Activated naive CD4-positive, alpha-beta T cell treated with anti-CD3 and anti-CD28 coated beads, Interleukin-2, amount 10 ng/mL, durations not matched to agents 7 days and 5 days (primary cell): ENCODE measurements around the gene SLC44A5.
"Not testable (repeated sequence)": the region's sequence is repeated elsewhere in the genome, so short reads cannot be mapped to it uniquely, and the experiment has no call there.

Source experiments
- CTCF ChIA-PET: fragments of 350-600 bp; sonication (Branson Sonifier 250); formaldehyde crosslinking; loops from one replicate; lab custom pipeline; 2021; ENCODE audit warnings: antibody characterized with exemption; lab: Charles Lee
- DNase-seq: peaks from one replicate; pipeline ENCODE4 v3.0.0-alpha.2; 2020
- H3K27ac Mint-ChIP-seq: one replicate; pipeline ENCODE4 v1.8.0; 2021; ENCODE audit warnings: mild to moderate bottlenecking, moderate library complexity, mixed read lengths
- H3K27me3 Mint-ChIP-seq: one replicate; pipeline ENCODE4 v1.8.0; 2021; ENCODE audit warnings: mild to moderate bottlenecking, mixed read lengths
- H3K36me3 Mint-ChIP-seq: one replicate; pipeline ENCODE4 v1.8.0; 2021; ENCODE audit warnings: mixed read lengths
- H3K4me1 Mint-ChIP-seq: one replicate; pipeline ENCODE4 v1.8.0; 2021; ENCODE audit warnings: mixed read lengths
- H3K4me3 Mint-ChIP-seq: one replicate; pipeline ENCODE4 v1.8.0; 2021; ENCODE audit warnings: mild to moderate bottlenecking, moderate library complexity, mixed read lengths
- H3K9me3 Mint-ChIP-seq: one replicate; pipeline ENCODE4 v1.8.0; 2021; ENCODE audit warnings: mixed read lengths

Gene SLC44A5

GRCh38 chr1:75375476-75376447 is 235.2 kb downstream of the SLC44A5 start:
- H3K36me3 Mint-ChIP-seq, CTCF ChIA-PET, H3K9me3 Mint-ChIP-seq, H3K27me3 Mint-ChIP-seq, DNase-seq: not testable (repeated sequence)
- peak overlapping the region; percentile 93 for H3K4me3 Mint-ChIP-seq
- peaks cover 10% of the 10 kb centered on the region for H3K4me1 Mint-ChIP-seq
- peak overlapping the region; percentile 95 for H3K27ac Mint-ChIP-seq

- Mint-ChIP-seq H3K36me3 (peaks cover 2% of the 10 kb centered on the region), H3K27ac (no peak overlapping the region), H3K9me3 (no peaks in the 10 kb centered on the region), H3K4me3 (no peak overlapping the region), H3K27me3 (no peaks in the 10 kb centered on the region), H3K4me1 (peaks cover 10% of the 10 kb centered on the region)
- CTCF ChIA-PET, result no interaction called here
- no peak for DNase-seq
Measured at GRCh38 chr1:75373542-75374159, 237.3 kb downstream of the SLC44A5 start.

- no peak overlapping the region for H3K27ac Mint-ChIP-seq
- DNase-seq, result no peak
- no peaks in the 10 kb centered on the region for H3K27me3 Mint-ChIP-seq
- H3K36me3 Mint-ChIP-seq, result peaks cover 1% of the 10 kb centered on the region
- H3K9me3 Mint-ChIP-seq, result peaks cover 21% of the 10 kb centered on the region
- H3K4me3 Mint-ChIP-seq, result no peak overlapping the region
- H3K4me1 Mint-ChIP-seq, result peaks cover 8% of the 10 kb centered on the region
- CTCF ChIA-PET, result interaction anchor here (0.6 to 1.0 kb wide), 2 partner anchors 100 to 534 kb away, joined by 3 to 4 read pairs; no protein-coding TSS in a partner anchor
Measured at GRCh38 chr1:75366595-75366994, 244.3 kb downstream of the SLC44A5 start.

- H3K27me3 Mint-ChIP-seq, result no peaks in the 10 kb centered on the region
- no peak overlapping the region for H3K4me3 Mint-ChIP-seq
- peaks cover 12% of the 10 kb centered on the region for H3K9me3 Mint-ChIP-seq
- H3K4me1 Mint-ChIP-seq, result peaks cover 15% of the 10 kb centered on the region
- no peaks in the 10 kb centered on the region for H3K36me3 Mint-ChIP-seq
- no peak overlapping the region for H3K27ac Mint-ChIP-seq
- no peak for DNase-seq
- CTCF ChIA-PET, result no interaction called here
Measured at GRCh38 chr1:75361260-75361659, 249.7 kb downstream of the SLC44A5 start.

- CTCF ChIA-PET, H3K4me3 Mint-ChIP-seq, H3K4me1 Mint-ChIP-seq, H3K36me3 Mint-ChIP-seq, DNase-seq, H3K27me3 Mint-ChIP-seq, H3K27ac Mint-ChIP-seq, H3K9me3 Mint-ChIP-seq: not testable (repeated sequence)
Measured at GRCh38 chr1:75354267-75354666, 256.6 kb downstream of the SLC44A5 start.

- Mint-ChIP-seq H3K27ac (no peak overlapping the region), H3K4me3 (no peak overlapping the region), H3K36me3 (no peaks in the 10 kb centered on the region), H3K27me3 (no peaks in the 10 kb centered on the region), H3K9me3 (no peaks in the 10 kb centered on the region), H3K4me1 (peaks cover 2% of the 10 kb centered on the region)
- DNase-seq, result no peak
- CTCF ChIA-PET, result no interaction called here
Measured at GRCh38 chr1:75353051-75353450, 257.9 kb downstream of the SLC44A5 start.

GRCh38 chr1:75345538-75346292 is 265.2 kb downstream of the SLC44A5 start:
- Mint-ChIP-seq H3K9me3 (no peaks in the 10 kb centered on the region), H3K27me3 (no peaks in the 10 kb centered on the region), H3K4me3 (no peak overlapping the region), H3K27ac (no peak overlapping the region), H3K4me1 (no peaks in the 10 kb centered on the region), H3K36me3 (no peaks in the 10 kb centered on the region)
- DNase-seq, result no peak
- CTCF ChIA-PET, result no interaction called here

- H3K4me3 Mint-ChIP-seq, result no peak overlapping the region
- CTCF ChIA-PET, result no interaction called here
- no peak overlapping the region for H3K27ac Mint-ChIP-seq
- H3K36me3 Mint-ChIP-seq, result no peaks in the 10 kb centered on the region
- DNase-seq, result no peak
- H3K4me1 Mint-ChIP-seq, result no peaks in the 10 kb centered on the region
- no peaks in the 10 kb centered on the region for H3K9me3 Mint-ChIP-seq
- no peaks in the 10 kb centered on the region for H3K27me3 Mint-ChIP-seq
Measured at GRCh38 chr1:75342786-75343185, 268.1 kb downstream of the SLC44A5 start.

- DNase-seq, result no peak
- no peak overlapping the region for H3K27ac Mint-ChIP-seq
- no peaks in the 10 kb centered on the region for H3K36me3 Mint-ChIP-seq
- H3K27me3 Mint-ChIP-seq, result no peaks in the 10 kb centered on the region
- H3K4me1 Mint-ChIP-seq, result no peaks in the 10 kb centered on the region
- no peaks in the 10 kb centered on the region for H3K9me3 Mint-ChIP-seq
- no peak overlapping the region for H3K4me3 Mint-ChIP-seq
- CTCF ChIA-PET, result no interaction called here
Measured at GRCh38 chr1:75341537-75341936, 269.4 kb downstream of the SLC44A5 start.

GRCh38 chr1:75338616-75339483 is 272.1 kb downstream of the SLC44A5 start:
- Mint-ChIP-seq H3K27me3 (no peaks in the 10 kb centered on the region), H3K9me3 (no peaks in the 10 kb centered on the region), H3K4me1 (no peaks in the 10 kb centered on the region), H3K4me3 (no peak overlapping the region), H3K27ac (no peak overlapping the region), H3K36me3 (no peaks in the 10 kb centered on the region)
- CTCF ChIA-PET, result no interaction called here
- DNase-seq, result no peak

GRCh38 chr1:75334876-75335389 is 276.0 kb downstream of the SLC44A5 start:
- Mint-ChIP-seq H3K4me1 (no peaks in the 10 kb centered on the region), H3K27ac (no peak overlapping the region), H3K4me3 (no peak overlapping the region), H3K27me3 (no peaks in the 10 kb centered on the region), H3K9me3 (no peaks in the 10 kb centered on the region), H3K36me3 (no peaks in the 10 kb centered on the region)
- CTCF ChIA-PET, result no interaction called here
- DNase-seq, result no peak

GRCh38 chr1:75330624-75331023 is 280.3 kb downstream of the SLC44A5 start:
- Mint-ChIP-seq H3K27ac (no peak overlapping the region), H3K36me3 (no peaks in the 10 kb centered on the region), H3K4me3 (no peak overlapping the region), H3K9me3 (no peaks in the 10 kb centered on the region), H3K4me1 (no peaks in the 10 kb centered on the region), H3K27me3 (no peaks in the 10 kb centered on the region)
- CTCF ChIA-PET, result no interaction called here
- no peak for DNase-seq

GRCh38 chr1:75328691-75329090 is 282.2 kb downstream of the SLC44A5 start:
- Mint-ChIP-seq H3K4me3 (no peak overlapping the region), H3K27ac (no peak overlapping the region)
- CTCF ChIA-PET, result no interaction called here

More at GRCh38 chr1:75328691-75329090, 282.2 kb downstream of the SLC44A5 start:
- DNase-seq, result no peak
- no peaks in the 10 kb centered on the region for H3K27me3 Mint-ChIP-seq
- H3K4me1 Mint-ChIP-seq, result no peaks in the 10 kb centered on the region
- H3K36me3 Mint-ChIP-seq, result no peaks in the 10 kb centered on the region
- no peaks in the 10 kb centered on the region for H3K9me3 Mint-ChIP-seq
